ENCODE measurements around the gene ST3GAL2. TPM values are rescaled to one million over a fixed set of nuclear protein-coding genes. Genes with fewer than 3 reads are reported as not detected.

Gene ST3GAL2
- total RNA-seq, 4 donors from 2014 or later = 7.1 to 16.5 (median 11.1) TPM

GRCh38 chr16:70402916-70403659, 35.8 kb downstream of the ST3GAL2 start:
- H3K27me3 ChIP-seq = no peaks in the 10 kb centered on the region
- no peak for TF ChIP-seq POLR2A (IDR thresholded peaks at IDR 0.05)
- TF ChIP-seq, protein P1, sequence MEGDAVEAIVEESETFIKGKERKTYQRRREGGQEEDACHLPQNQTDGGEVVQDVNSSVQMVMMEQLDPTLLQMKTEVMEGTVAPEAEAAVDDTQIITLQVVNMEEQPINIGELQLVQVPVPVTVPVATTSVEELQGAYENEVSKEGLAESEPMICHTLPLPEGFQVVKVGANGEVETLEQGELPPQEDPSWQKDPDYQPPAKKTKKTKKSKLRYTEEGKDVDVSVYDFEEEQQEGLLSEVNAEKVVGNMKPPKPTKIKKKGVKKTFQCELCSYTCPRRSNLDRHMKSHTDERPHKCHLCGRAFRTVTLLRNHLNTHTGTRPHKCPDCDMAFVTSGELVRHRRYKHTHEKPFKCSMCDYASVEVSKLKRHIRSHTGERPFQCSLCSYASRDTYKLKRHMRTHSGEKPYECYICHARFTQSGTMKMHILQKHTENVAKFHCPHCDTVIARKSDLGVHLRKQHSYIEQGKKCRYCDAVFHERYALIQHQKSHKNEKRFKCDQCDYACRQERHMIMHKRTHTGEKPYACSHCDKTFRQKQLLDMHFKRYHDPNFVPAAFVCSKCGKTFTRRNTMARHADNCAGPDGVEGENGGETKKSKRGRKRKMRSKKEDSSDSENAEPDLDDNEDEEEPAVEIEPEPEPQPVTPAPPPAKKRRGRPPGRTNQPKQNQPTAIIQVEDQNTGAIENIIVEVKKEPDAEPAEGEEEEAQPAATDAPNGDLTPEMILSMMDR (IDR thresholded peaks at IDR 0.05) = no peak
- TF ChIP-seq POLR2AphosphoS5 (IDR thresholded peaks at IDR 0.05) = no peak
- no peak for TF ChIP-seq EP300 (IDR thresholded peaks at IDR 0.05)
- H3K36me3 ChIP-seq = peaks cover 11% of the 10 kb centered on the region
- H3K27ac ChIP-seq = no peak overlapping the region
- WGBS = 94% methylated on average over 11 of the region's 11 CpGs
- H3K4me1 ChIP-seq = peaks cover 3% of the 10 kb centered on the region
- DNase-seq (ENCODE audit: low spot score in 2 of 2) = no peak
- H3K4me3 ChIP-seq = no peak overlapping the region
- no peaks in the 10 kb centered on the region for H3K9me3 ChIP-seq

DNA sequence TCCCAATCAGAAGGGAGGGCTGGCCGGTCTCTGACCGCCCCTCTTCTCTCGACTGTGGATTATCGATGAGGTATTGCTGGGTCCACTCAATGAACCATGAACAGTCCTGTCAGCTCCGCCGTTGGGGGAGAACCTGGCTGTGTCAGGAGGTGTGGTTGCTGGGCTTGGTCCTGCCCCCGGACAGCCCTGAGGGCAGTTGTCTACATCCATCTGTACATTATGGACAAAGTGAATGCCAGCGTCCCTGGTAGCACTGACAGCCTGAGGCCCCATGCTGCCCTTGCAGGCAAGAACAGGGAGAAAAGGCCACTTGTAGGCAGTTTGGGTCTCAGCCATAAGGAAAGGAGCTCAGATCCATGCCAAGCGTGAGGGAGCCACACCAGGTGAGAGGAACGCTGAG, 38.9 kb downstream of the ST3GAL2 start:
- TF ChIP-seq POLR2AphosphoS5 (IDR thresholded peaks at IDR 0.05) (no peak), EP300 (IDR thresholded peaks at IDR 0.05) (no peak)
- TF ChIP-seq, protein P1 (IDR thresholded peaks at IDR 0.05) = no peak
- DNase-seq (ENCODE audit: low spot score in 2 of 2) = no peak
- peaks cover 17% of the 10 kb centered on the region for H3K36me3 ChIP-seq
- peaks cover 9% of the 10 kb centered on the region for H3K4me1 ChIP-seq
- H3K27me3 ChIP-seq = no peaks in the 10 kb centered on the region
- WGBS = 91% methylated on average over 10 of the region's 10 CpGs
- H3K27ac ChIP-seq = no peak overlapping the region
- no peak overlapping the region for H3K4me3 ChIP-seq
- no peaks in the 10 kb centered on the region for H3K9me3 ChIP-seq

- H3K4me1 ChIP-seq = peaks cover 6% of the 10 kb centered on the region
- no peaks in the 10 kb centered on the region for H3K27me3 ChIP-seq
- WGBS = 87% methylated on average over 4 of the region's 8 CpGs
- peaks cover 20% of the 10 kb centered on the region for H3K36me3 ChIP-seq
- H3K4me3 ChIP-seq = no peak overlapping the region
- H3K27ac ChIP-seq = no peak overlapping the region
- no peaks in the 10 kb centered on the region for H3K9me3 ChIP-seq
- TF ChIP-seq POLR2A (IDR thresholded peaks at IDR 0.05) = no peak
- TF ChIP-seq, protein P1 (IDR thresholded peaks at IDR 0.05) = no peak
- TF ChIP-seq POLR2AphosphoS5 (IDR thresholded peaks at IDR 0.05) = no peak
- no peak for TF ChIP-seq EP300 (IDR thresholded peaks at IDR 0.05)
- DNase-seq (ENCODE audit: low spot score in 2 of 2) = no peak
Observed at GRCh38 chr16:70399381-70399780, 39.5 kb downstream of the ST3GAL2 start.

- 92% methylated on average over 22 of the region's 30 CpGs for WGBS
- no peak for DNase-seq (ENCODE audit: low spot score in 2 of 2)
Observed at GRCh38 chr16:70398177-70398743, 40.6 kb downstream of the ST3GAL2 start.

More at GRCh38 chr16:70398177-70398743, 40.6 kb downstream of the ST3GAL2 start:
- TF ChIP-seq POLR2A (IDR thresholded peaks at IDR 0.05) (no peak), EP300 (IDR thresholded peaks at IDR 0.05) (no peak), POLR2AphosphoS5 (IDR thresholded peaks at IDR 0.05) (no peak)
- TF ChIP-seq, protein P1 (IDR thresholded peaks at IDR 0.05) = no peak
- Histone ChIP-seq H3K4me3 (no peak overlapping the region), H3K4me1 (peaks cover 6% of the 10 kb centered on the region), H3K27me3 (no peaks in the 10 kb centered on the region), H3K9me3 (no peaks in the 10 kb centered on the region), H3K36me3 (peaks cover 20% of the 10 kb centered on the region), H3K27ac (no peak overlapping the region)

Data from suprapubic skin (tissue), 4 donors.